NCI-H1694 (cell line): ENCODE results near the gene TSPY3.
"Not testable (repeated sequence)": the region's sequence is repeated elsewhere in the genome, so short reads cannot be mapped to it uniquely, and the experiment has no call there.

Experiments
- DNase-seq: peaks from one replicate; lab custom pipeline; 2025; lab: John Stamatoyannopoulos, UW

TSPY3 gene, protein sequence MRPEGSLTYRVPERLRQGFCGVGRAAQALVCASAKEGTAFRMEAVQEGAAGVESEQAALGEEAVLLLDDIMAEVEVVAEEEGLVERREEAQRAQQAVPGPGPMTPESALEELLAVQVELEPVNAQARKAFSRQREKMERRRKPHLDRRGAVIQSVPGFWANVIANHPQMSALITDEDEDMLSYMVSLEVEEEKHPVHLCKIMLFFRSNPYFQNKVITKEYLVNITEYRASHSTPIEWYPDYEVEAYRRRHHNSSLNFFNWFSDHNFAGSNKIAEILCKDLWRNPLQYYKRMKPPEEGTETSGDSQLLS

DNA sequence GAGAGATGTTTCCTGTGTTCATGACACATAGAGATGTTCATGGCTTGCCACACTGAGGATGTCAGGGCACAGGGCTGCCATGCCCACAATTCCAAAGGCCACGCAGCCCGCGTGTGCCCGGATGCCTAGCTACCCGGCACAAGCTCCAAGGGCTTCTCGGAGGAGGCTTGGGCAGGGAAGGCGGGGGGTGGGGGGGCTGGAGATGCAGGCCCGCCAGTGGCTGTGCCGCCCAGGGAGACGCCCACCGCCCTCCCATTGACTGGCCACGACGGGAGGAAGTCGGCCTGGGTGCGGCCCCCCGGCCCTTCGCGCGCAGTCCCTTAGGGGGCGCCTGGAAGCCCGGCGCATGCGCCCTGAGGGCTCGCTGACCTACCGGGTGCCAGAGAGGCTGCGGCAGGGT, at the start of gene TSPY3:
Gene TSPY3, plus strand, starts transcription at position 301 of the 400 bp plus-strand sequence. Its CDS starts 46 bp downstream, at position 347.
- DNase-seq: not testable (repeated sequence)

DNA sequence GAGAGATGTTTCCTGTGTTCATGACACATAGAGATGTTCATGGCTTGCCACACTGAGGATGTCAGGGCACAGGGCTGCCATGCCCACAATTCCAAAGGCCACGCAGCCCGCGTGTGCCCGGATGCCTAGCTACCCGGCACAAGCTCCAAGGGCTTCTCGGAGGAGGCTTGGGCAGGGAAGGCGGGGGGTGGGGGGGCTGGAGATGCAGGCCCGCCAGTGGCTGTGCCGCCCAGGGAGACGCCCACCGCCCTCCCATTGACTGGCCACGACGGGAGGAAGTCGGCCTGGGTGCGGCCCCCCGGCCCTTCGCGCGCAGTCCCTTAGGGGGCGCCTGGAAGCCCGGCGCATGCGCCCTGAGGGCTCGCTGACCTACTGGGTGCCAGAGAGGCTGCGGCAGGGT, 40.7 kb upstream of the TSPY3 start, which contains the start of gene TSPY8:
Gene TSPY8, plus strand, starts transcription at position 301 of the 400 bp plus-strand sequence. Its CDS starts 46 bp downstream, at position 347.
- not testable (repeated sequence) for DNase-seq

DNA sequence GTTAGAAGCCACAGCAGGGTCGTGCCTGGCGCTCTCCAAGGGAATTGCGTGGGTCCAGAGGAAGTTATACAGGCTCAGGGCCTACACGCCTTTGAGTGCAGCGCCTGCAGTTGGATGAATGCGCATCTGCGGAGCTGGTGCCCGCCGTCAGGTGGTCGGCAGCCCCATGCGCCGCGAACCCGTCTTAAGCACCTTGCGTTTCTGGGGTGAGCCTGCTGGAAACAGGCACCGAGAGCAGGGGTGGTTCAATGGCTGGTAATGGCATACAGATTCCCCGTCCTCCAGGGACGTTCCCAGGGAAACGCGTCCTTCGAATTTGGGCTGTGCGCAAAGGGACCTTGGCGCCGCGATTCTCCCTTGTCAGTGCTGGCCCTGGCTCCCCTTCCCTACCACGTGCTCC, 1.7 kb upstream of the TSPY3 start:
- DNase-seq: not testable (repeated sequence)
